Right ventricle myocardium inferior (tissue), 1 donor: ENCODE data around the gene HMOX1. TPM values are rescaled to one million over a fixed set of nuclear protein-coding genes. Genes with fewer than 3 reads are reported as not detected.

ENCODE experiments used
- ATAC-seq: fragments of 200-7000 bp; cut with Tn5 transposase; one replicate; pipeline ENCODE4 v1.9.1; 2020; ENCODE audit warnings: mild to moderate bottlenecking, moderate library complexity
- DNase-seq: peaks from one replicate; pipeline ENCODE4 v3.0.0; 2021; ENCODE audit errors: missing footprints
- intact Hi-C: fragments of 100-400 bp; cut with DNase I; formaldehyde crosslinking; loops from one replicate; pipeline ENCODE4 v1.11.0; 2022
- long read RNA-seq: library from polyadenylated mRNA; unstranded; transcript quantifications from one replicate; pipeline ENCODE4 v2.0.0, GENCODE V29; 2021
- total RNA-seq: library from RNA; stranded (reverse); fragmentation: NEBNext Ultra II Directional; extraction: Animal tissue kit (Norgen Biotek cat#: 25700); gene quantifications from one replicate; pipeline ENCODE4 v1.2.1, GENCODE V29; 2021
- donor health status: DM: no; HTN: yes; CAD: no; lungs with severe emphysema.

HMOX1 gene, protein sequence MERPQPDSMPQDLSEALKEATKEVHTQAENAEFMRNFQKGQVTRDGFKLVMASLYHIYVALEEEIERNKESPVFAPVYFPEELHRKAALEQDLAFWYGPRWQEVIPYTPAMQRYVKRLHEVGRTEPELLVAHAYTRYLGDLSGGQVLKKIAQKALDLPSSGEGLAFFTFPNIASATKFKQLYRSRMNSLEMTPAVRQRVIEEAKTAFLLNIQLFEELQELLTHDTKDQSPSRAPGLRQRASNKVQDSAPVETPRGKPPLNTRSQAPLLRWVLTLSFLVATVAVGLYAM
- 7.4 TPM for total RNA-seq
- long read RNA-seq, partial matches to known transcripts: 1 of 5 reads
- long read RNA-seq, other reads (novel, unspliced or antisense): 0 of 5 reads

DNA sequence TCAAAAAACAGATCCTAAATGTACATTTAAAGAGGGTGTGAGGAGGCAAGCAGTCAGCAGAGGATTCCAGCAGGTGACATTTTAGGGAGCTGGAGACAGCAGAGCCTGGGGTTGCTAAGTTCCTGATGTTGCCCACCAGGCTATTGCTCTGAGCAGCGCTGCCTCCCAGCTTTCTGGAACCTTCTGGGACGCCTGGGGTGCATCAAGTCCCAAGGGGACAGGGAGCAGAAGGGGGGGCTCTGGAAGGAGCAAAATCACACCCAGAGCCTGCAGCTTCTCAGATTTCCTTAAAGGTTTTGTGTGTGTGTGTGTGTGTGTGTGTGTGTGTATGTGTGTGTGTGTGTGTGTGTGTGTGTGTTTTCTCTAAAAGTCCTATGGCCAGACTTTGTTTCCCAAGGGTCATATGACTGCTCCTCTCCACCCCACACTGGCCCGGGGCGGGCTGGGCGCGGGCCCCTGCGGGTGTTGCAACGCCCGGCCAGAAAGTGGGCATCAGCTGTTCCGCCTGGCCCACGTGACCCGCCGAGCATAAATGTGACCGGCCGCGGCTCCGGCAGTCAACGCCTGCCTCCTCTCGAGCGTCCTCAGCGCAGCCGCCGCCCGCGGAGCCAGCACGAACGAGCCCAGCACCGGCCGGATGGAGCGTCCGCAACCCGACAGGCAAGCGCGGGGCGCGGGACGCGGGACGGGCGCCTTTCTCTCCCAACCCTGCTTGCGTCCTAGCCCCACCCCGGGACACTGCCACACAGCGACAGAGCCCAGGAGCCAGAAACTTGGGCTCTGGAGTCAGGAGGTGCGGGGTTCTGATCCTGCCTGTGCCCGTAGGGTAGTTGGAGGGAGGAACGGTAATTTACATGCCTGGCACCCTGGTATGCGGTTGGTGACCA is at the start of gene HMOX1:
TSS of gene HMOX1 (plus strand) at position 560 of the 887 bp plus-strand sequence. CDS start at position 638, 78 bp downstream.
- DNase-seq (peak; percentile 97), ATAC-seq (peak; percentile 91)
- intact Hi-C loops: no loop called here

DNA sequence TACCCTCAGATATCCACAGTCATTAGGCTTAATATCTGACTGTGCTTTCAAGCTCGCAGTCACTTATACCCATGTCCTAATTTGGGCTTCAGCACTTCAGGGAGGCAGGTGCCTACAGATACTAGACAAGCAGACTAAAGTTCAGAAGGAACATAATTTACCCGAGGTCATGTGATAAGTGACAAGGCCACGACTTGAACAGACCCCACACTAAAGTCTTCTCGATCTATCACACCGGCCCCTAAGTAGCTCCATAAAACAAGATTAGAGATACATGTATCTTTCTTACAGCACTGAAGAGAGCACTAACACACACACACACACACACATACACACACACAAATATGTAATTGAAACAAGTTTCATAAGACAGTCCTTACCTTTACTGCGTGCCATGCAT is 48.6 kb upstream of the HMOX1 start:
- no peak for ATAC-seq
- no peak for DNase-seq
- intact Hi-C loops: no loop called here

- no peak for ATAC-seq
- intact Hi-C loops: no loop called here
- DNase-seq: peak; percentile 43
Measured at GRCh38 chr22:35333220-35333619, 47.7 kb upstream of the HMOX1 start.

DNA sequence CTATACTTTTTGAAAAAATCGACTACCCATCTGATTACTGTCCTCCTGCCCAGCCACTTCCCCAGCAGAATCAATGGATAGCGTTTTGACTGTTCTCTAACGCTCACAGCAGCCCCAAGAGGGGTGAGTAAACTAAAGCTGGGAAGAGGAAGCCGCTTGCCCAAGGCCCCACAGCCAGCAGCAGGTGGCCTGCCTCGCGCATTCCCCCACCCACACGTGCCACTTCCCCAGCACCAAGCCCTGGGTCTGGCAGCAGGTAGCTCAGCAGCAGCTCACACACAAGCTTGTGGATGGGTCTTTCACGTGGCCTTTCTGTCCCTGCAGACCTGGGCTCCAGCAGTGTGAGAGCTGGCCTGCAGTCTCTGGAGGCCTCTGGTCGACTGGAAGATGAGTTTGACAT is 46.9 kb upstream of the HMOX1 start:
- DNase-seq (peak; percentile 40), ATAC-seq (no peak)
- intact Hi-C loops: no loop called here

DNA sequence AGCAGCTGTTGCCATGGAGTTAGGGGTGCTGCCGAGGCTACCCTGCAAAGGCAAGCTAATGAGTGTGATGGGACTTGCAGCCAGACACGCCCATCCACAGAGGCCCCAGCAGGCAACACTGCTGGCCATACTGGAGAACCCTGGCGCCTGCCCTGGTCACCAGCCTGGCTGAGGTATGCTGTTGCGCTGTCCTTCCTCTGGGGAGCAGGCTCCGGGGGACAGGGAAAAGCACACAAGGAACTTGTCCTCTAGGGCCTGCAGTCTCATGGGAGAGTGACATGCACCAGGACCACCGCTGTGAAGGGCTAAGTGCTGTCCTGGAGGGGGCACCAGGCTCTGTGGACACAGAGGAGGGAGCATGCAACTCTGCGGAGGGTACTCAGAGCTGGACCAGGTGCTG is 45.4 kb upstream of the HMOX1 start:
- DNase-seq (peak; percentile 13), ATAC-seq (peak; percentile 9)
- intact Hi-C loops: no loop called here

DNA sequence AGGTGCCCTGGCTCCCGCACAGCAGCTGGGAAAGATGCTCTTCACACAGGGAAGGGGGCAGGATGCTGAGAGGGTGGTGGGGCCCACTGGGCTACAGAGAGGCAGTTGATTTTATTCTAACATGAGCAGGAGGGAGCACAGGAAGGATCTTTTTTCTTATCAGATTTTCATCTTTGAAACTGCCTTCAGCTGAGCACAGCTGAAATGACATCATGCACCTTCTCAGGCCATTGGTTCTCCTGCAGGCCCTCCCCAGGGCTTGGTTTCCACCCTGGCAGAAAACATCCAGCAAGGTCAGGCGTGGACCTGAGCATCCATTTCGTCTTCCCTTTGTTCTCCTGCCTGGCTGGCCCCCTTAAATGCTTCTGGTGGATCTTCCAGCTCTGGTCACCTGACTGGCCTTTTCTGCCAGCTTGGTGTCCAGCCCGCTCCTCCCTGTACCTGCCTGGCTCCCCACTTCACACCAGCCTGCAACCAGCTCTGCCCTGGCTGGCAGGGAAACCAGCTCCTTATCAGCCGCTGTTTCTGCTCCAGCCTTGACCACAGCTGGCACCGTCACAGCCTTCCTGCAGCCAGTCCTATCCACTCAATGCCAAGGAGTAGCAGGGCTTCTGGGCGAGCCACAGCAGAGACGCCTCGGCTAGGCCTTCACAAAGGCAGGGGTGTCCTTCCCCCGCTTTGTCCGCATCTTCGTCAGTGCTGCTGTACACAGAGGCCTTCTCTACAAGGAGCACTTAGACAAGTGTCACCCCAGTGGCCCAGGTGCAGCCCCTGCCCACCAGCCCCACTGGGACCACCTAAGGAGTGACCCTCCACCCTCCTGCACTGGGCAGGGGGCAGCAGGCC is 44.7 kb upstream of the HMOX1 start:
- DNase-seq (peak; percentile 64), ATAC-seq (peak; percentile 74)
- intact Hi-C loops: loop anchor here (2.0 kb wide), 1 partner anchor 35 kb away; no protein-coding TSS in a partner anchor

DNA sequence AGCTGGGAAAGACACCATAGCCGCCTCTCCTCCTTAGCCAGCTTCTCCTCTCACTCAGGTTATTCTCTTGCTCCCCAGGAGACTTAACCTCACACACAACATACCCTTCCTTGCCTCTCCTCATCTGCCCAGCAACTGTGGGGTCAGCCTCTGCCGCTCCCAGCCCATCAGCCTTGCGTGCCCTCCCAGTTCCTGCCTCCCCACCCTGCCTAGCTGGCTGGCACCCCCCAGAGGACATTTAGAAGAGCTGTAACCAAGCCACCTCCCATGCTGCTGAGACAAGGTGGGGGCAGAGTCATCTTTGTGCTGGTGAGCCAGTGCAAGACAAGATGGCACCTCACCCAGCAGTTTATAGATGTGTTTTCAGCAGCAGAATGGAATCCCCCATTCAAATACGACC is 43.0 kb upstream of the HMOX1 start:
- DNase-seq (peak; percentile 17), ATAC-seq (no peak)
- intact Hi-C loops: loop anchor here (2.0 kb wide), 1 partner anchor 37 kb away; no protein-coding TSS in a partner anchor

DNA sequence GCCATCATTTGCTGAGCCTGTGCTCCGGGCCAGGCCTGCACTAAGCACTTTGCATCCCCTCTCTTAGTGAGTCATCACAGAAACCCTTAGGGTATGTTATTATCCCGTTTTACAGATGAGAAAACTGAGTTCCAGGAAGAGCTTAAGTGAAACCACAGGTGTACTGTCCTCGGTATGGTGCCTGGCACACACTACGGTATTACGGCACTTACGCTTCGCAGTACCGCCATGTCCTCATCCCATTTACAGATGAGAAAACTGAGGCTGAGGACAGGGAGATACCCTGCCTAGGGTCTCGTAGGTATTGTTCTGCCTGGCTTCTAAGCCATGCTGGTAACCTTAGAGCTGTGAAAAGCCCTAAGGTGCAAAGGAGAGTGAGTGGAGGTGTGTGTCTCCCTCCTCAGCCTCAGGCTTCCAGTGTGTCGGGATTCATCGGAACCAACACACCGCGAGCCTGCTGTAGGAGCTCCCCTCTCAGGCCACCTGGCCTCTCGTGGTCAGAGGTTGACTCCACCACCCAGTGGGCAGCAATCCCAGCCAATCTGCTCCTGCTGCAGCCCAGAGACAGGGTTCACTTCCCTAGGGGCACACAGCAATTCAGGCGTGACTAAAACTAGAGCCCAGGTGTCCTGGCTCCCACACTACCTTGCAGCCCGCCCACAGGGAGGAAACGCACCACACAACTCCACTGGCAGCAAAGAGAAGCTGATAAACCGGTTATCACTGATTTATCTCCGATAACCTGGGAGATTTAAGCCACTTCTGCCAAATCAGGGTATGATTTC is 39.6 kb upstream of the HMOX1 start:
- intact Hi-C loops: no loop called here
- ATAC-seq (no peak), DNase-seq (peak; percentile 22)

GRCh38 chr22:35342390-35342789 is 38.5 kb upstream of the HMOX1 start:
- ATAC-seq: no peak
- intact Hi-C loops: no loop called here
- peak; percentile 33 for DNase-seq

- DNase-seq (no peak), ATAC-seq (no peak)
- intact Hi-C loops: no loop called here
Measured at GRCh38 chr22:35343664-35344550, 37.0 kb upstream of the HMOX1 start.

- ATAC-seq (no peak), DNase-seq (peak; percentile 37)
- intact Hi-C loops: loop anchor here (5.0 kb wide), 1 partner anchor 237 kb away; no protein-coding TSS in a partner anchor
Measured at GRCh38 chr22:35344956-35345690, 35.8 kb upstream of the HMOX1 start.

GRCh38 chr22:35345808-35346505 is 34.9 kb upstream of the HMOX1 start:
- intact Hi-C loops: loop anchor here (5.0 kb wide), 1 partner anchor 236 kb away; no protein-coding TSS in a partner anchor
- no peak for ATAC-seq

GRCh38 chr22:35346596-35347220 is 34.2 kb upstream of the HMOX1 start:
- ATAC-seq (no peak), DNase-seq (no peak)
- intact Hi-C loops: loop anchor here (5.0 kb wide), 1 partner anchor 236 kb away; no protein-coding TSS in a partner anchor

More at GRCh38 chr22:35345808-35346505, 34.9 kb upstream of the HMOX1 start:
- DNase-seq: no peak

GRCh38 chr22:35347462-35347861 is 33.4 kb upstream of the HMOX1 start:
- DNase-seq: no peak
- no peak for ATAC-seq
- intact Hi-C loops: loop anchor here (5.0 kb wide), 1 partner anchor 235 kb away; no protein-coding TSS in a partner anchor

DNA sequence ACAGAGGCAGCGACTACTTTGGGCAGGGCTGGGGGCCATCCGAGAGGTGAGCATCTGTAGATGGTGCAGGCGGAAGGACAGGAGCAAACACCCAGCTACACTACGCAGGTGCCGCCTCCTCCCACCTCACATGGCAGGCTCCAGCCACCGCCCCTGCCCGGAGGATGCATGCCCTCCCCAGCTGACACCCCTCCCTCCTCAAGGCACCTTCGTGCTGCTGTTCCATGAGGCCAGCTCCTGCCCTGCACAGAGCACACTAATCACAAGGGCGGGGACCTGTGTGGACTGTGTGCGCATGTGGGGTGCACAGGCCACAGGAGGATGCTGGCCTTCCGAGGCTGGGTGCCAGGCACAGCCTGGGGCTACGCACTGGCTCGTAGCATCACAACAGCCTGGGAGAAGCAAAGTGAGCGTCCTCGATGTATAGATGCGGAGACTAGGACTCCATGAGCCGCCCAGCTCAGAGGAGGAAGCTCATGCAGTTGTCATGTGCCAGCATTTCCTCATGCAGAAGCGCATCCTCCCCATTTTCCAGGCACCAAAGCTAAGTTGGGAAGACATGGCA is 32.8 kb upstream of the HMOX1 start:
- no peak for DNase-seq
- intact Hi-C loops: loop anchor here (5.0 kb wide), 1 partner anchor 234 kb away; no protein-coding TSS in a partner anchor

More for the DNA sequence above, 32.8 kb upstream of the HMOX1 start:
- no peak for ATAC-seq
